CD4-positive, alpha-beta T cell treated with Interleukin-4 for 1 hour (primary cell): ENCODE measurements around the gene DLGAP1.

Experiments used
- DNase-seq, 2 donors: peaks; one replicate each; pipeline ENCODE4 v3.0.0-alpha.2; 2020 to 2022

Gene DLGAP1

GRCh38 chr18:3796434-3796833 lies 658.7 kb downstream of the DLGAP1 start:
- DNase-seq: no peak

GRCh38 chr18:3794537-3795348 lies 660.4 kb downstream of the DLGAP1 start:
- DNase-seq: no peak

- DNase-seq: no peak
Measured at GRCh38 chr18:3793545-3793944, 661.6 kb downstream of the DLGAP1 start.

- DNase-seq: no peak
Measured at GRCh38 chr18:3793111-3793510, 662.0 kb downstream of the DLGAP1 start.

GRCh38 chr18:3792711-3793110 lies 662.4 kb downstream of the DLGAP1 start:
- DNase-seq: no peak

- DNase-seq: no peak
Measured at GRCh38 chr18:3791238-3791637, 663.9 kb downstream of the DLGAP1 start.

- no peak for DNase-seq
Measured at GRCh38 chr18:3790703-3791102, 664.4 kb downstream of the DLGAP1 start.

GRCh38 chr18:3789525-3789924 lies 665.6 kb downstream of the DLGAP1 start:
- no peak for DNase-seq

GRCh38 chr18:3784949-3785348 lies 670.2 kb downstream of the DLGAP1 start:
- DNase-seq: no peak

- no peak for DNase-seq
Measured at GRCh38 chr18:3782901-3783300, 672.2 kb downstream of the DLGAP1 start.

GRCh38 chr18:3777719-3778118 lies 677.4 kb downstream of the DLGAP1 start:
- DNase-seq: no peak

GRCh38 chr18:3777122-3777521 lies 678.0 kb downstream of the DLGAP1 start:
- no peak for DNase-seq

- no peak for DNase-seq
Measured at GRCh38 chr18:3775996-3776395, 679.1 kb downstream of the DLGAP1 start.

GRCh38 chr18:3773303-3773702 lies 681.8 kb downstream of the DLGAP1 start:
- DNase-seq: no peak

- DNase-seq: peak; percentile 60 to 68
Measured at GRCh38 chr18:3771121-3771971, 683.8 kb downstream of the DLGAP1 start.

- DNase-seq: no peak
Measured at GRCh38 chr18:3761266-3761665, 693.8 kb downstream of the DLGAP1 start.

GRCh38 chr18:3760741-3761140 lies 694.4 kb downstream of the DLGAP1 start:
- DNase-seq: no peak

- DNase-seq: no peak
Measured at GRCh38 chr18:3759099-3759498, 696.0 kb downstream of the DLGAP1 start.

- DNase-seq: no peak
Measured at GRCh38 chr18:3758531-3758930, 696.6 kb downstream of the DLGAP1 start.

- no peak for DNase-seq
Measured at GRCh38 chr18:3757361-3757760, 697.7 kb downstream of the DLGAP1 start.

- no peak for DNase-seq
Measured at GRCh38 chr18:3753106-3753505, 702.0 kb downstream of the DLGAP1 start.

GRCh38 chr18:3748086-3748485 lies 707.0 kb downstream of the DLGAP1 start:
- DNase-seq: no peak

GRCh38 chr18:3747176-3747973 lies 707.7 kb downstream of the DLGAP1 start:
- peak; percentile 31 to 63 for DNase-seq
